Subcutaneous abdominal adipose tissue (tissue), 5 donors: Measurements from ENCODE around the gene RAB35.

Source experiments
- H3K27ac ChIP-seq: one replicate; pipeline ENCODE4 v1.7.0; 2013; ENCODE audit warnings: low read depth, mild to moderate bottlenecking, inconsistent platforms, low read length, moderate library complexity
- H3K27me3 ChIP-seq, 5 donors: one replicate each; pipeline ENCODE4 v1.7.0; 2013; ENCODE audit warnings: low read length in 5 of 5, inconsistent platforms in 1 of 5; ENCODE audit not compliant: control insufficient read depth in 5 of 5, insufficient read depth in 4 of 5
- H3K36me3 ChIP-seq, 5 donors: one replicate each; pipeline ENCODE4 v1.7.0; 2013; ENCODE audit warnings: low read length in 5 of 5; ENCODE audit not compliant: control insufficient read depth in 5 of 5, insufficient read depth in 5 of 5
- H3K4me1 ChIP-seq, 5 donors: one replicate each; pipeline ENCODE4 v1.7.0; 2013; ENCODE audit warnings: low read length in 5 of 5, mild to moderate bottlenecking in 3 of 5, moderate library complexity in 1 of 5; ENCODE audit not compliant: control insufficient read depth in 5 of 5, insufficient read depth in 5 of 5
- H3K4me3 ChIP-seq, 5 donors: one replicate each; pipeline ENCODE4 v1.7.0; 2013; ENCODE audit warnings: low read length in 5 of 5, low read depth in 1 of 5
- H3K9ac ChIP-seq, 5 donors: one replicate each; pipeline ENCODE4 v1.7.0; 2013; ENCODE audit warnings: low read length in 5 of 5, mild to moderate bottlenecking in 4 of 5, moderate library complexity in 3 of 5
- H3K9me3 ChIP-seq, 5 donors: one replicate each; pipeline ENCODE4 v1.7.0; 2013; ENCODE audit warnings: low read length in 5 of 5; ENCODE audit not compliant: control insufficient read depth in 5 of 5
- donor health status: healthy.
- donor health status: healthy.
- donor health status: healthy.
- donor health status: healthy.
- donor health status: healthy.

The RAB35 gene

DNA sequence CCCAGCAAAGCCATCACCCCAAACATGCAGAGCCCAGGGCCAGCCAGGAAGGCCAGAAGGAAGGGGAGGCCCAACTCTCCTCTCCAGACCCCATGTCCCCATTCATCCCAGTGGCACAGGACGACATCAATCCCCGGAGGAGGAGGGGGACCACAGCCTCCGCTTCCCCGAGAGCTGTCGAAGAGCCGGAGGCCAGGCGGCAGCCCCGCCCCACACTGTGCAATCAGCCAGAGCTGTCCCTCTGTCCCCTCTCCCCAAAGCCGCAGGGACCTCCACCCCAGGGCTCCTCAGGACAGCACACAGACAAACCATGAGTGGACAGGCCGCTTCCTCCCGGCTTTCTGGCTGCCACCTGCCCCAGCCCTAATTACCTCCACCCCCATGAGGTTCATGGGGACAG is 16.8 kb downstream of the RAB35 start:
- Histone ChIP-seq H3K9ac (no peak overlapping the region), H3K9me3 (no peaks in the 10 kb centered on the region), H3K4me1 (peaks cover 8 to 51% (median 33%) of the 10 kb centered on the region in 5 donors), H3K36me3 (peaks cover 0 to 80% (median 64%) of the 10 kb centered on the region in 5 donors), H3K4me3 (no peak overlapping the region), H3K27ac (no peak overlapping the region), H3K27me3 (no peaks in the 10 kb centered on the region)

DNA sequence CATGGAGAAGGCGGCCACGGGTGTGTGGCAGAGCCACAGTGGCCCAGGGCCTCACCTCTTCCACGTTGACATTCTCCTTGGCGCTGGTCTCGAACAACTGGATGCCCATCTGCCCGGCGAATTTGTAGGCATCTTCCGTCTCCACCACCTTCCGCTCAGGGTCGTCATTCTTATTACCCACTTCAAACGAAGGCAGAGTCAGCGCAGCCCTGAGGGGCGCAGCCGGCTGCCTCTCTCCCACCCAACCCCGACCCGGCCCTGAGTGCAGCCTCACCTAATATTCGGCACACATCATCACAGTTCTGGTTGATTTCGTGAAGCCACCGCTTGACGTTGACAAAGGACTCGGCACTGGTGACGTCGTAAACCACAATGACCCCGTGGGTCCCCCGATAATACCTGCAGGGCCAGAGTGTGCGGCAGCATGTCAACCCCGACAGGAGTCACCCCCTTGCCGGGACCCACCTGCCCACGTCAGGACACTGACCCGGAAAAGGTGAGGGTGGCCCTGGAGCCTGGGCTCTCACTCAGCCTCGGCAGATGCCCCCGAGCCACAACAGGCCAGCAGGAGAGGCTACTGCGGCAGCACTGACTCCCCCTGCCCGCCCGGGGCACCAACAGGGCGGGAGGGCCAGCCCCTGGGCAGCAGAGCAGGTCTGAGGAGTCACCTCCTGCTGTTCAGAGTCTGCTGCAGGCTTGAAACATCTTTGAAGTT is 17.6 kb downstream of the RAB35 start:
- no peaks in the 10 kb centered on the region for H3K27me3 ChIP-seq
- no peak overlapping the region for H3K4me3 ChIP-seq
- H3K27ac ChIP-seq: no peak overlapping the region
- peaks cover 8 to 51% (median 33%) of the 10 kb centered on the region in 5 donors for H3K4me1 ChIP-seq
- H3K36me3 ChIP-seq: peaks cover 0 to 80% (median 65%) of the 10 kb centered on the region in 5 donors
- H3K9ac ChIP-seq: no peak overlapping the region
- H3K9me3 ChIP-seq: no peaks in the 10 kb centered on the region

DNA sequence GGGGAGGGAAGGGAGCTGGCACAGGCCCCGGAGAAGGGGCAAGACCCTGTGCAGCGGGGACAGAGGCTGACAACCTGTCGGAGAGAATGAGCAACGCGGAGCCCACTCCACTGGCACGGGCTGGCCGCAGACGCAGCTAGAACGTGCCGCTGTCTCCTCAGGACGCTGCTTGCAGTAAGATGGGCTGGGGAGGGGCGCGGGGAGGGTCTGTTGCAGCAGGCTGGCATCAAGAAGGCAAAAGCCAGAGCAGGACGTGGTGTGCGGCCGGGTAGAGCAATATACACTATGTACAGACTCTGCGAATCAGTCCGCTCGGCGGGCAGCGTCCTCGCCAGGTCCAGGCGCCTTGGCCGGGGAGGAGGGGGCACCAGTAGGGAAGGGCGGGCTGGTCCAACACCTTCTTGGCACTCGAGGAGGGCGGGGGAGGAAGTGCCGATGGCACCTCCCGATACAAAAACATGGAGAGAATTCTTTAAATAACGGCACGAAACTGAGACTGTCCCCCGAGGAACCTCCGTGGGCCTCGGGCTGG is 19.8 kb downstream of the RAB35 start:
- H3K9ac ChIP-seq: no peak overlapping the region
- no peaks in the 10 kb centered on the region for H3K9me3 ChIP-seq
- peaks cover 0 to 84% (median 58%) of the 10 kb centered on the region in 5 donors for H3K36me3 ChIP-seq
- no peak overlapping the region for H3K4me3 ChIP-seq
- H3K27ac ChIP-seq: no peak overlapping the region
- H3K4me1 ChIP-seq: peaks cover 4 to 33% (median 19%) of the 10 kb centered on the region in 5 donors
- H3K27me3 ChIP-seq: no peaks in the 10 kb centered on the region

DNA sequence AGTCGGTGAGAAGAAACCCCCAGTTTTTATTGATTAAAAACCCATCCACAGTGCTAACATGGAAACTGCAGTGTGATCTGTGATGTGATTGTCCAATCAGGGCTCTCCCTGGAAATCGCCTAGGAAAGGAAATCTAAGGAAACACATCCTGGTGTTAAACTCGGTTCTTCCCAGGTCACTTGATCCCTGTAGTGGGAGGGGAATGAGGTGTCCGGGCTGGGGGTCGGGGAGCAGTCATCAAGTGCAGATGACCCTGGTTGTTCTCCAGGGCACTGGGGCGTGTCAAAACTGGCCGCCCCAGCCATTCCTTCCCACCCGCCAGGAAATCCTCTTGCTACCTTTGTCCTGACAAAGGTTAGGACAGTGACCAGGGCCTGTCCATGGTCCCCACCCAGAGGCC is 20.8 kb downstream of the RAB35 start:
- H3K4me1 ChIP-seq: peaks cover 0 to 23% (median 9%) of the 10 kb centered on the region in 5 donors
- H3K27me3 ChIP-seq: no peaks in the 10 kb centered on the region
- H3K36me3 ChIP-seq: peaks cover 0 to 82% (median 58%) of the 10 kb centered on the region in 5 donors
- no peak overlapping the region for H3K27ac ChIP-seq
- no peak overlapping the region for H3K4me3 ChIP-seq
- no peak overlapping the region for H3K9ac ChIP-seq
- H3K9me3 ChIP-seq: no peaks in the 10 kb centered on the region

DNA sequence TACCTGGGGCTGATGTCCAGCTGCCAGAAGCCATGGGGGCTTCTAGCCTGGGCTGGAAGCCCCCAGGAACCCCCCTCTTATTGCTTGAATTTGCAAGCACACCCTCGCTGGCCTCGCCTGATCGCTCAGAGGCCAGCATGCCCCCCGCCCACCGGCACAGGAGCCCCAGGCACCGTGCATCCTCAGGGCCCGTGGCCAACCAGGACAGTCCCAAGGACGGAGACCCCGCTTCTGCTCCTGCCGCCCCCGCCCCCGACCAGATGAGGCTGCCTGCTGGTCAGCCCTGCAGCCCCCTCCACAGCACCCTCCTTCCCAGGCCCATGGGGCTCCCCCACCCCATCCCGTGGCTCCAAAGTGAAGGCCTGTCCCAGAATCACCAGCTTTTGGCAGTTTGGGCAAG is 21.2 kb downstream of the RAB35 start:
- H3K36me3 ChIP-seq: peaks cover 0 to 79% (median 56%) of the 10 kb centered on the region in 5 donors

DNA sequence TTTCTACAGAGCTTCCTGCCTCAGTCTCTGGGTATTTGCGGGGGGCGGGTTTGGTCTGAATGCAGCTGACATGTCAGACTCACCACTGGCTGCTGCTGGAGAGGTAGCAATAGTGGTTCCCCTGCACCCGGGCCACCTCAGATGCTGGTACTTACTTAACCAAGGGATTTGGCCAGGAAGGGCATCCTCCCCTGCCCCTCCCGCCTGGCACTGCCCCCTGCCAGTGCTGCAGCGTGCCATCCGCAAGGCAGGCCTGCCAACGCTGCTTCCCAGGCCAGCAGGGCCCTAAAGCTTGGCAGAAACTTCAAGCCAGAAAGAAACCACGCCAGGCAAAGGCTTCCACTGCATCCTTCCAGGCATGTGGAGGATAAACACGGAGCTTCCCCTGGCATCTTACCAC is 22.1 kb downstream of the RAB35 start:
- Histone ChIP-seq H3K9me3 (no peaks in the 10 kb centered on the region), H3K27ac (no peak overlapping the region), H3K9ac (no peak overlapping the region), H3K4me3 (no peak overlapping the region), H3K4me1 (peaks cover 0 to 15% (median 3%) of the 10 kb centered on the region in 5 donors), H3K27me3 (no peaks in the 10 kb centered on the region), H3K36me3 (peaks cover 0 to 71% (median 50%) of the 10 kb centered on the region in 5 donors)

More for the DNA sequence above, 21.2 kb downstream of the RAB35 start:
- Histone ChIP-seq H3K27ac (no peak overlapping the region), H3K9ac (no peak overlapping the region), H3K27me3 (no peaks in the 10 kb centered on the region), H3K9me3 (no peaks in the 10 kb centered on the region), H3K4me3 (no peak overlapping the region), H3K4me1 (peaks cover 0 to 19% (median 5%) of the 10 kb centered on the region in 5 donors)

DNA sequence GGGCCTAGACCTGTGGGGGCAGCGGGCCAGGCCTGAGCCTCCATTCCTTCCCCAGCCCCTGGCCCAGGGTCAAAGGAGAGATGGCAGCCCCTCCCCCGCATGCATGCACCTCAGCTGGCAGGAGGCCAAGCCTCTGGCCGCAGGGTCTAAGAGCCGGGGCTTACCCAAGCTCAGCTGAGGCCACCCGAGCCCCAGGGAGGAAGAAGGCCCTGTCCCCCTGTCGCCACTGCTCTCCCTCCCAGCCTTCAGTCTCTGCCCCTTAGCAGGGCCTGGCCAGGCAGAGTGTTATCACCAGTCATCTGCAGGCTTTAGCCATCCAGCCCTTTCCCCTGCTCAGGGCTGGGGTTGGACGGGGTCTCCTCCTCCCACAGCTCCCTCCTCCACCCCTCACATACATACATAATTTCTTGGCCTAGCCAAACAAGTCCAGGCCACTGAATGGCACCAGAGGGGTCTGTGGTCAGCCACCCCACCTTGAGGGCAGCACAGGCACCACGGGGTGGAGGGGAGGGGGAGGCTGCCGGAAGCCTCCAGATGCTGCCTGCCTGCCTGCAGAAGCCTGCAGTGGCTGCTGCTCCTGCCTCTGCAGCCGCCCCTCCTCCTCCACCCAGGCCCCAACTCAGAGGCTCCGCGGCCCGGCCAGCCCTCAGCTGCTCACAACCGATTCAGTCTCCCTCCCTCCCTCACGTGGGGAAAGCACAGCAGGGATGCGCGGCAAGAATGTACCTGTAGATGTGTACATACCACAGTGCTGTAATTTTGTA is 22.8 kb downstream of the RAB35 start:
- Histone ChIP-seq H3K36me3 (peaks cover 0 to 63% (median 42%) of the 10 kb centered on the region in 5 donors), H3K4me3 (no peak overlapping the region), H3K27ac (no peak overlapping the region)

DNA sequence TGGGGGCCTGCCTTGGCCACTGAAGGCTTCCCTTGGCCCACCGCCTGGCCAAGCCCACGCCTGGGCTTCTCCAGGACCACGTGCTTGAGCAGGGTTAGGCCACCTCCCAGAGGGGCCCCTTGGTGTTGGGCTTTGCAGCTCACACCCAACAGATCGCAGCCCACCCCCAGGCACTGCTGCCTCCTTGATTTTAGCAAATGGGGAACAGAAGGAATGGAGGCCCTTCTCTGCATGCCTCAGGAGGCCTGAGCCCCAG is 23.3 kb downstream of the RAB35 start:
- Histone ChIP-seq H3K27ac (no peak overlapping the region), H3K36me3 (peaks cover 0 to 58% (median 37%) of the 10 kb centered on the region in 5 donors), H3K4me3 (no peak overlapping the region), H3K27me3 (no peaks in the 10 kb centered on the region), H3K9ac (no peak overlapping the region), H3K9me3 (no peaks in the 10 kb centered on the region), H3K4me1 (peaks cover 0 to 15% (median 3%) of the 10 kb centered on the region in 5 donors)

More for the DNA sequence above, 22.8 kb downstream of the RAB35 start:
- H3K9me3 ChIP-seq: no peaks in the 10 kb centered on the region
- no peak overlapping the region for H3K9ac ChIP-seq
- no peaks in the 10 kb centered on the region for H3K27me3 ChIP-seq
- peaks cover 0 to 15% (median 3%) of the 10 kb centered on the region in 5 donors for H3K4me1 ChIP-seq

DNA sequence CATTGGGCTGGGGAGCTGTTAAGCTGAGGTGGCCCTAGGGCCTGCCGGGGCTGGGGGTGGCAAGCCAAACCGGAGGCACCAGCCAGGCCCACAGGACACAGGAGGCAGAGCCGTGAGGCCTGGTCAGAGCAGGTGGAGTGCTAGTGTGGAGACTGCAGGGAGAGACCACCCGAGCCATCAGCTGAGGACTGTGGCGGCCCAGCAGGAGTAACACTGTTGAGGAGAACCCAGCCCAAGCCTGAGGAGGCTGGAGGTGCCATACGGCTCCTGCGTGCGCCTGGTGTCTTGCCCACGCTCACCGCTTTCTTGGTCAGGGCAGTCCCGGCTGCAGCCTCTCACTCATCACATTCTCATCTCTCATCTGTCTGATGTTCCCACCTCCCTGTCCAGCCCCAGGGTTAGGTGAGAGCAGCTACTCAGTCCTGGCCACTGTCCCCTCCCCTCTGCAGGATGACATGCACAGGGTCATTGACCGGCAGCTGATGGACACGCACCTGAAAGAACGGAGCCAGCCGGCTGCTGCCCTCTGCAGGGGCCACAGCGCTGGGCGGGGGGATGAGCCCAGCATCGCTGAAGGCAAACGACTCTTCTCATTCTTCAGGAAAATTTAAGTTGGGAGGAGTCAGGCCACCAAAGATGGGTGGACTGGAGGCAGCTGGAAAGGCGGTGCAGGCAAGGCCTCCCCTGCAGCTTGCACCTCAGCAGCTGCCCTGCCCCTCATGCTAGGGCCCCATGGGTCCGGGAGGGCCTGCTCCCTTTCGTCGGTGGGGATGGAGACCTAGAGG is 23.8 kb downstream of the RAB35 start:
- Histone ChIP-seq H3K4me1 (peaks cover 0 to 15% (median 3%) of the 10 kb centered on the region in 5 donors), H3K36me3 (peaks cover 0 to 55% (median 34%) of the 10 kb centered on the region in 5 donors), H3K9ac (no peak overlapping the region), H3K9me3 (no peaks in the 10 kb centered on the region), H3K27me3 (no peaks in the 10 kb centered on the region), H3K27ac (no peak overlapping the region), H3K4me3 (no peak overlapping the region)
